Glutamatergic neuron (in vitro differentiated cells): Measurements from ENCODE around the gene PCDHGA12. TPM values are rescaled to one million over a fixed set of nuclear protein-coding genes. Genes with fewer than 3 reads are reported as not detected.
"Not testable (repeated sequence)": the region's sequence is repeated elsewhere in the genome, so short reads cannot be mapped to it uniquely, and the experiment has no call there.

Source experiments
- DNase-seq: peaks from one replicate; pipeline ENCODE4 v3.0.0; 2022
- H3K27ac Mint-ChIP-seq: one replicate; pipeline ENCODE4 v1.8.0; 2020; ENCODE audit warnings: mild to moderate bottlenecking, mixed read lengths, inconsistent platforms; ENCODE audit not compliant: unreplicated experiment
- H3K27me3 Mint-ChIP-seq: one replicate; pipeline ENCODE4 v1.8.0; 2020; ENCODE audit warnings: mild to moderate bottlenecking, moderate library complexity, mixed read lengths, inconsistent platforms; ENCODE audit not compliant: unreplicated experiment
- H3K36me3 Mint-ChIP-seq: one replicate; pipeline ENCODE4 v1.8.0; 2020; ENCODE audit warnings: mild to moderate bottlenecking, mixed read lengths, inconsistent platforms; ENCODE audit not compliant: unreplicated experiment
- H3K4me1 Mint-ChIP-seq: one replicate; pipeline ENCODE4 v1.8.0; 2020; ENCODE audit warnings: mild to moderate bottlenecking, low read depth, mixed read lengths, inconsistent platforms; ENCODE audit not compliant: unreplicated experiment
- H3K4me3 Mint-ChIP-seq: one replicate; pipeline ENCODE4 v1.8.0; 2020; ENCODE audit warnings: mild to moderate bottlenecking, mixed read lengths, inconsistent platforms; ENCODE audit not compliant: unreplicated experiment
- H3K9me3 Mint-ChIP-seq: one replicate; pipeline ENCODE4 v1.8.0; 2020; ENCODE audit warnings: mild to moderate bottlenecking, moderate library complexity, mixed read lengths, inconsistent platforms; ENCODE audit not compliant: unreplicated experiment
- CTCF ChIP-seq: fragments of 200-600 bp; sonication (generic); IDR thresholded peaks from one replicate; pipeline ENCODE4 v1.5.0; 2021; ENCODE audit not compliant: partially characterized antibody, unreplicated experiment
- total RNA-seq: library from RNA; stranded (reverse); fragmentation: NEBNext Ultra II Directional; extraction: Animal tissue kit (Norgen Biotek cat#: 25700); gene quantifications from one replicate; pipeline ENCODE4 v1.2.1, GENCODE V29; 2021; ENCODE audit not compliant: unreplicated experiment

The PCDHGA12 gene
- total RNA-seq, 1 donor from 2014 or later: 6.1 TPM

GRCh38 chr5:141417494-141418172 lies 12.7 kb upstream of the PCDHGA12 start, which contains the start of gene PCDHGB7:
Gene PCDHGB7, plus strand, starts transcription at chr5:141417677. Its CDS starts 183 bp downstream, at chr5:141417860.
- H3K36me3 Mint-ChIP-seq: peaks cover 81% of the 10 kb centered on the region
- peak within 1 kb of the TSS; percentile 94 for H3K27ac Mint-ChIP-seq
- peaks cover 69% of the 10 kb centered on the region for H3K9me3 Mint-ChIP-seq
- TF ChIP-seq CTCF: peak; percentile 53
- peak within 1 kb of the TSS; percentile 92 for H3K4me3 Mint-ChIP-seq
- DNase-seq: peak; percentile 74
- H3K4me1 Mint-ChIP-seq: not testable (repeated sequence)
- H3K27me3 Mint-ChIP-seq: peaks cover 30% of the 10 kb centered on the region

GRCh38 chr5:141419074-141419880 lies 11.0 kb upstream of the PCDHGA12 start:
- no peak for DNase-seq
- Mint-ChIP-seq H3K9me3 (peaks cover 66% of the 10 kb centered on the region), H3K27ac (peak overlapping the region; percentile 24), H3K4me3 (peak overlapping the region; percentile 92), H3K36me3 (peaks cover 78% of the 10 kb centered on the region), H3K27me3 (peaks cover 27% of the 10 kb centered on the region), H3K4me1 (no peaks in the 10 kb centered on the region)
- no peak for TF ChIP-seq CTCF

GRCh38 chr5:141420855-141421488 lies 9.3 kb upstream of the PCDHGA12 start, which contains the start of gene PCDHGA11:
Gene PCDHGA11, plus strand, starts transcription at chr5:141421051. Its CDS starts 177 bp downstream, at chr5:141421228.
- H3K36me3 Mint-ChIP-seq: peaks cover 79% of the 10 kb centered on the region
- no peak within 1 kb of the TSS for H3K27ac Mint-ChIP-seq
- TF ChIP-seq CTCF: peak; percentile 38
- peaks cover 23% of the 10 kb centered on the region for H3K27me3 Mint-ChIP-seq
- H3K4me3 Mint-ChIP-seq: peak within 1 kb of the TSS; percentile 70
- H3K9me3 Mint-ChIP-seq: peaks cover 54% of the 10 kb centered on the region
- no peak for DNase-seq
- H3K4me1 Mint-ChIP-seq: no peaks in the 10 kb centered on the region

GRCh38 chr5:141421489-141421855 lies 8.8 kb upstream of the PCDHGA12 start:
- Mint-ChIP-seq H3K4me3 (peak overlapping the region; percentile 70), H3K9me3 (peaks cover 54% of the 10 kb centered on the region), H3K27me3 (peaks cover 23% of the 10 kb centered on the region), H3K4me1 (no peaks in the 10 kb centered on the region), H3K36me3 (peaks cover 84% of the 10 kb centered on the region), H3K27ac (no peak overlapping the region)
- no peak for DNase-seq
- TF ChIP-seq CTCF: no peak
